Lower leg skin (tissue), 3 donors: ENCODE results near the gene LRP10.

Experiments used
- CTCF ChIP-seq, 3 donors: fragments of 450-650 bp; IDR thresholded peaks; one replicate each; pipeline ENCODE4 v1.5.1; 2016; ENCODE audit warnings: antibody characterized with exemption in 3 of 3, mild to moderate bottlenecking in 3 of 3, moderate library complexity in 2 of 3
- POLR2A ChIP-seq, 2 donors: fragments of 450-650 bp; IDR thresholded peaks; one replicate each; pipeline ENCODE4 v1.6.1; 2016 to 2017; ENCODE audit warnings: antibody characterized with exemption in 2 of 2, mild to moderate bottlenecking in 1 of 2, moderate library complexity in 1 of 2

GRCh38 chr14:22883173-22883976 is 11.8 kb downstream of the LRP10 start, which contains the start of gene REM2:
- peak in 1 of 3 donors; percentile 17 for TF ChIP-seq CTCF (IDR thresholded peaks at IDR 0.05)
- no peak for TF ChIP-seq POLR2A (IDR thresholded peaks at IDR 0.05)
